ENCODE measurements around the gene PABPN1L.

The PABPN1L gene

DNA sequence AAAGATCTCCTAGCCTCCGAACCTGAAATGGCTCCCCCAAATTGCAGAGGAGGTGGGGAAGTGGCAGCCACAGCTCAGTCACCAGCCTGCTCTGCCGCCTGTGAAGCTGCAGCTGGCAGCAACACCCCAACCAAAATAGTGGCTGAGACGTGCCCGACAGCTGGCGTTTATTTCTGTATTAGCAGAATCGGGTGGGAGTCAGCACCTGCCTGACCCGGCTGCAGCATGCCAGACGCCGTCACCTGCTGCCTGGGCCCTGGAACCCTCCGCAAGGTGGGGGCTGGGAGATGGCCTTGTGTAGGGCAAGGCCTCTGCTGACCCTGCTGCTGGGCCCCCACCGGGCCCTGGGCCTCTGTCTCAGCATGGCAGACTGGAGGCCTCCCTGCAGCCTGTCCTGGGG is 17.5 kb upstream of the PABPN1L start:
- DNase-seq (ENCODE audit: low spot score), result no peak

DNA sequence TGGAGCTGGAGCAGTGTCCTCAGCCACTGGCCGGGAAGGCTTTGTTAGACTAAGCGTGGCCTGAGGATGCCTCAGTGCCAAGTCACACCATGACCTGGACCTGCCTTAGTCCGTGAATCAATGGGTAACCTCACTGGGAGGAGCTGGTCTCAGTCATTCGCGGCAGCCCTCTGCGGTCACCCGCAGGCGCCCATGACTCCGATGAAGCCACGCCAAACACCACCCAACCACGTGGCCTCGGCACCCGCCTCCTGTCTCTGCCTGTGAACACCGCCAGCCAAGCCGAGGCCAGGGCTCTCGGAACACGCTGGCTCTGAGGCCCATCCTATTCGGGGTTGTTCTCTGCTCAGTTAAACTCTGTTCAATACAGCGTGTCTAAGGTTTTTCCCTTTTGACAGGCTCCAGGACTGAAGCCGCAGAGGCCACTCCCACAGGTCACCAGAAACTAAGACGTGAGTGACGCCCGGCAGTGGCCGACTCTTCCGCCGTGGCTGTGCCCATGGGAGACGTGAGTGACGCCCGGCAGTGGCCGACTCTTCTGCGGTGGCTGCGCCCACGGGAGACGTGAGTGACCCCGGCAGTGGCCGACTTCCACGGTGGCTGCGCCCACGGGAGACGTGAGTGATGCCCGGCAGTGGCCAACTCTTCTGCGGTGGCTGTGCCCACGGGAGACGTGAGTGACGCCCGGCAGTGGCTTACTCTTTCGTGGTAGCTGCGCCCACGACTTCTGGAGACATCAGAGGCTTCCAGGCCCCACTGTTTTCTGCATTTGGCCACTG is 16.8 kb upstream of the PABPN1L start:
- DNase-seq (ENCODE audit: low spot score), result no peak

DNA sequence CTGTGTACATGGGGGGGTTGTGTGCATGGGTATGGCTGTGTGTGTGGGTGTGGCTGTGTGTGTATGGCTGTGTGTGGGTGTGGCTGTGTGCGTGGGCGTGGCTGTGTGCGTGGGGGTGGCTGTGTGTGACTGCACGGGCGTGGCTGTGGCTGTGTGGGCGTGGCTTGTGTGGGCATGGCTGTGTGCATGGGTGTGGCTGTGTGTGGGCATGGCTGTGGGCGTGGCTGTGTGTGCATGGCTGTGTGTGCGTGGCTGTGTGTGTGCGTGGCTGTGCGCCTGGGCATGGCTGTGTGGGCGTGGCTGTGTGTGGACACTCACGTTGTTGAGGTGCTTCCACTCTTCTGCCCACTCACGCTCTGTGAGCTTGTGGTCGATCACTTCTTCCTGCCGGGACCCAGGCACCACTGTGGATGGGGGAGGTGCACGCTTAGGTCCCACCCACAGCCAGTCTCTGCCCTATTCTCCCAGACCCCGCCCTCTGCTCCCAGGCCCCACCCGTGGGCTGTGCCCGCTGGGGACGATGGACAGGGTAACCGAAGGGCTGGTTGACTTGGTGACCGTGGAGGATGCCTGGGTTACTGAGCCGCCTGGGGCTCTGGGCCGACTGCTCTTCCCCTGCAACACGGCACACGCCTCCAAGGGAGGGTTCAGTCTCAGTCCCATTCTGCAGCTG is 16.0 kb upstream of the PABPN1L start:
- DNase-seq (ENCODE audit: low spot score), result no peak

DNA sequence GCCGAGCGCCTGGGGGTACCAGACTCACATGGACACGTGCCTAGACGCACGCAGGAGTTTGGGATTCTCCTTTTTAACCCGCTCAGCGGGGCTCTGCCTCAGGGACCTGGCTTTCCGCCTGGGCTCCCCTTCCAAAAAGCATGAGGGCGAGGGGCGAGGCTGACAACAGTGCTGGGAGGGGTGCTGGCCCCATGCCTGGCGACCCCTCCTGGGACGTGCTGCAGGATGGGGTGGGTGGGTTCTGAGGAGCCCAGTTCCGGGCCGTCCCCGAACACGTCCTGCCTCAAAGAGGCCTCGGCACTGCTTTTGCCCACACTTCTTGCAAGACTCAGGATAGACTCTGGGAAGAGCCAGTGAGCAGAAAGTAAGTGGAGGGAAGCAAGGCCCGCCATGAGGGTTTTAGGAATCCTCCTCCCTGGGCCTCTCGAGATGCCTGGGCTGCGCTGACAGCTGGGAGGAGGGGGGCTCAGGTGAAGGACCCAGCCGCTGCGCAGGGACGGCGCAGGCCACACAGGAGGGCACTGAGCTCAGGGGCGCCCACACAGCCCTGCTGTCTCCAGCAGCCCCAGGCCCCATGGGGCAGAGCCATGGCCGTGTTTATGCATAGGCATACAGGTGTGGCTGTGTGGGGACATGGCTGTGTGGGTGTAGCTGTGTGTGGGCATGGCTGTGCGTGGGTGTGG is 15.4 kb upstream of the PABPN1L start:
- DNase-seq (ENCODE audit: low spot score), result no peak

DNA sequence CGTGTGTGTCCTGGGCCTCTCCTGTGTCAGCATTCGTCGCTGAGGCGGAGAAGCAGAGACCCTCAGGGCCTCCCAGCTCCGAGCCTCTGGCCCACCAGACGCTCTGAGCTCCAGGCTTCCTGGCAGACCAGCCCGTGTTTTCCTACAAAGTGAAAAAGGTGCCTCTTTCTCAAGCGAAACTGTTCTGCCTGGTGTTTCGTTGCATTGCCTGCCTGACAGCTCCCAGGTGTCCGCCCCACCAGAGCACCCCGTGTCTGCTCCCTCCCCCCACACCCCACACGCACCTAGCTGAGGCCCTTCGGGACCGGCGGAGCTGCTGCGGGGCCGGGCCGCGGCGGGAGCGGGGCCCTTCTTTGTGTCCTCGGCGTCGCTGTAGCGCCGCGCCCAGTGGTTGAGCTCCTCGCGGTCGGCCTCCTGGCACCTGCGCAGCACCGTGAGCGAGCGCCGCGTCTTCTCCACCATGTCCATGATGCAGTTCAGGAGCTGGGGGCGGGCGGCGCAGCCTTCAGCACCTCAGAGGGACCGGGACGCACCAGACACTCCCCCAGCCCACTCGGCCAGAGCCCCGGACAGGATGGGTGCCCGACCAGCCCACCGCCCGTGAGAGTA is 14.7 kb upstream of the PABPN1L start:
- no peak for DNase-seq (ENCODE audit: low spot score)

DNA sequence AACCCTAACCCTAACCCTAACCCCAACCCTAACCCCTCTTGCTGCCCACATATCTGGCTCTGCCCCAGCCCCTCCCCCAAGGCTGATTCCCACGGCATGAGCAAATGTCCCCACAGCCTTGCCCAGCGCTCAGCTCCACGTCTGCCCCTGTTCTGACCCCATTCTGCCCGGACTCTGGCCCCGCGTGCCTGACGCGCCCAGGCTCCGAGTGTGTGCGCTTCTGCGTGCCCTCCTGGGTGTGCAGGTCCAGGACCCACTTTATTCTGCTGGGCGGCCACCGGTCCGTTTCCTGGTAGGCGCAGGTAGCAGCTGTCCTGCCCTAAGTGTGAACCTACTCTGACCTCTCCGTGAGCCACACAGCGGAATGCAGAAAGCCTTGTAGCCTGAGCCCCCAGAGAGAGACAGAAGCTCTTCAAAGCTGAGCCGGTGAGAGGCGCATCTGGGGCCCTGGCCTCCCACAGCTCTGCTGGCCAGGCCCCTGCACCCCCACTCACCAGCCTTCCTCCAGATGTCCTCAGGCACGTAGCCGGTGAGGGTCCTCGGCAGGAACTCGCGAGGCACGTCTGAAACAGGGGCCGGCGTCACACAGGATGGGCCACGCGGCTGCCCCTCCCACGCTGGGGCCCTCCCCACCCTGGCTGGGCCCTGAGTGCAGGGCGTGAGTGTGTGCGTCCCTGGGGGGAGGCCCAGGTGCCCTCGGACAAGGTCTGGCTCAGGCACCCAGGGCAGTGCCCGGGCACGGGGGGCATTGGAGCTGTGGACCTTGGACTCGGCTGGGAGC is 14.0 kb upstream of the PABPN1L start:
- DNase-seq (ENCODE audit: low spot score), result no peak

DNA sequence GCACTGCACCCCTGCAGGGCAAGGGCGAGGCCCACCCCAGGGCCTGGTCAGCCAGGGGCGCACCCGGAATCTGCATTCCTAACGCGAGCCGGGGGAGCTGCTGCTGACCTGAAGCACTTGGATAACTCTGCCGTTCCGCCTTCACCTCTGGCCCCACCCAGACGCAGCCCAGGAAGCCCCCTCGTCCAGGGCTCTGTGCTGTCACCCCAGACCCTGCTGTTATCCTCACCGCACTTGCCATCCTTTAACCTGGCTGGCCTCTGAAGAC is 13.3 kb upstream of the PABPN1L start:
- no peak for DNase-seq (ENCODE audit: low spot score)

DNA sequence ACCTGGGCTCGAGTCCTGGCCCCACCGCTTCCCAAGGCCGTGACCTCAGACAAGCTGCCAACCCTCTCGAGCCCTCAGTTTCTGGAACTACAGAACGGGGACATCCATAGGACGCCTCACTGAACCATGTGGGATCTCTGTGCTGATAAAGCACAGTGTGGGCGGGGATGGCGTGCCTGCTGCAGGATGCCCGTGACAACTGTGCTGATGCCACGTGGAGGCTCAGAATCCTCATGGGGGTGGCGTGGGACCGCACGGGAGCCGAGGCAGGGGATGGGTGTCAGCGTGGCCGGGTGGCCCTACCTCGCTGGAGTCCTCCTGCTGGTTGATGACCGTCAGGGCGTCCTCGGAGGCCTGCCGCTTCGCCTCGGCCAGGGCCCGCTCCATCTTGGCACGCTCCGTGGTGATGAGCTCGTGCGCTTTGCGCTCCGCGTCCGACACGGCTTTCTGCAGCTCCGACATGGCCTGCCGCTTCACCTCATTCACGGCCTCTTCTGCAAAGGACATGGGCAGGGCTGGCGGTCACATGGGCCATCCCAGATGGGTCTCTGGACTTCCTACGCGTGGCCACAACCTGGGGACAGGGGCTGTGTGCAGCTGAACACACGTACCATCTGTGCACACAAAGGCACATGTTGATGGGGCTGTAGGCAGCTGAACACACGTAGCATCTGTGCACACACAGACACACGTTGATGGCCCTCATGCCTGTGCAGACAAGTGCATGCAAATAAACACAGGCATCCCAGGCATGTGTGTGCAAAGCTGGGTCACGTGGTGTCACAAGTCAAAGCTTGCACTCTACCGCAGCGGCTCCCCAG is 12.7 kb upstream of the PABPN1L start:
- no peak for DNase-seq (ENCODE audit: low spot score)

DNA sequence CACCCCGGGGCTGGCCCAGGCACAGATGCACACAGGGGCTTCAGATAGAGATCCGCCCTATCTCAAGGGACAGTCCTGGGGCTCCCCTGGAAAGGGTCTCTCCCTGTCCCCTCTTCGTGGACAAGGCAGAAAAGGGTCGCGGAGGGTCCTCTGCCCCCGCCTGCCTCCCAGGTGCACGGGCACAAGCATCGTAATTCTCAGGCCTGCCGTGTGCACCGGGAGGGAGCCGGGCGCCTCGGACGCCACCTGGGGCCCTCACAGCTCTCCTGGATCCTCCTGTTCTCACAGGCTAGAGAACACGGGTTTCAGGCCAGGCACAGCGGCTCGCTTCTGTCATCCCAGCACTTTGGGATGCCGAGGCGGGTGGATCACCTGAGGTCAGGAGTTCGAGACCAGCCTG is 11.9 kb upstream of the PABPN1L start:
- DNase-seq (ENCODE audit: low spot score), result no peak

DNA sequence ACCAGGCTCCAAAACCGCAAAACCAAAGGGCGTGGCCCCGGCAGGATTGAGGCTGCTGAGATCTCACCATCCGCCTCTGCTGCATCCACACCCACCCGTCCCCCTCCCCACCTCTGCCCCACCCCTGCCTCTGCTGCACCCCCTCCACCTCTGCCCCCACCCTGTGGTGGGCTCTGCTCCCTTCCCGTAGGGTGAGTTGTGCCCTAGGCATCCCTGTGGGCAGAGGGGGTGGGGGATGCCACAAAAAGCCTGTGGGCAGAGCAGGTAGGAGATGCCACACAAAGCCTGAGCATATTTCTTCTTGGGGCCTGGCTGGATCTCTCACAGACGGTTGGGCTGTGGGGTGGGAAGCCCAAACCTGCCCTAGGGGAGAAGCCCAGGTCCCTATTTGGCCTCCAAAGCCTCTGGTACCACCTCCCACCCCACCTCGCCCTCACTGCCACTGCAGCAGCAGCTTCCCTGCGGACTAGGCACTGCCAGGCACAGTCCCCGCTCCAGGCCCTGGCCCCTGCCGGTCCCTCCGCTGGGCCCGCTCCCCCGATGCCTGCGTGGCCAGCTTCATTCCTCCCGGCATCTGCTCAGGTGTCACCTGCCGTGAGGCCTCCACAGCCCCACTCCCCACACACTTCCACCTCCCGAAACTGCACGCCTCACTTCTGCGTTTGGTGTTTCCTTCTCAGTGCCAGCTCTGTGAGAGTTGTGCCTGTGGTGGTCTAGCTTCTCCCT is 11.3 kb upstream of the PABPN1L start:
- no peak for DNase-seq (ENCODE audit: low spot score)

DNA sequence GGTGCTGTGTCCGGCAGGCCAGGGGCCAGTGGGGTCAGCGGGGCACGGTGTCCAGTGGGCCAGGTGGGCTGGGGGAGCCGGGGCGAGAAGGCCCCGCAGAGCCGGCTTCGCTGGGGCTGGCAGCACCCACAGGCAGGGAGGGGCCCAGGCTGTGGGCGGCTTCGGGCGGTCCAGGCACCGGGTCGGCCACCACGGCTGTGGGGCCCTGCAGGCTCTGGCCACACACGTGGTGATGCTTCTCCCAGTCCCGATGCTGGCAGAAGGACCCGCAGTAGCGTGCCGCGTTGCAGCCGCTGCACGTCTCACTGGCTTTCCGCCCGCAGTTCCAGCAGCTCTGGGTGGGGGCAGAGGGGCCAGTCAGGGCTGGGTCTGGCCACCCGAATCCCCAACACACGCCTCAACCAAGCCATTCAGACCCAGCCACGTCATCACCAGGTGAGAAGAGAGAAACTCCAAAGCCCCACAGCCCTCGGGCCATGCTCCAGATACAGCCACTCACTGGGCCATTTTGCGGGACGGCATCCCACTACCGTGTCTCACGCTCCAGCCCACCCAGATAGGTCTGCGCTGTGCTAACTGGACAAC is 10.6 kb upstream of the PABPN1L start:
- no peak for DNase-seq (ENCODE audit: low spot score)

DNA sequence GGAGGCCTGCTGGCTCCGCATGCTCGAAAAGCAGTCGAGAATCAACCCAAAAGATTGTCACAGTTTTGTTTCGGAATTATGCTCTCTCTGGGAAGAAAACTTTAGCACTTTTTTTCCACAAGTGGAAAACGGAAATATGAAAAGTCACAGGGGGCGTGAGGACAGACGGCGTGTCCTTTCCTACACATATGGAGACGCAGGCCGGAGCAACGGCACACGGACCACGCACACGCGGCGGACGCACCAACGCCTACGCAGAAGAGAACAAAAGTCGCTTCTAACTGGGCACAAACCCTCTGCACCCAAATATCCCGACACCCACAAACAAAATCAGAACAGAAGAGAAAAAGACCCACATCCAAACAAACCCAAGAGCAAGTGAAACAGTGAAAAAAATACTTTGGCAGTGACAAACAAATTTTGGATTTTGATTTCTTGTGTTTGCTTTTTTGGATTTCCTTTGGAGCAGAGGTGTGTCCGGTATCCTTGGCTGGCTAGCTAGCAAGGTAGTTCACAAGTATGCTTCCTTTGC is 9.3 kb upstream of the PABPN1L start:
- DNase-seq (ENCODE audit: low spot score), result no peak

DNA sequence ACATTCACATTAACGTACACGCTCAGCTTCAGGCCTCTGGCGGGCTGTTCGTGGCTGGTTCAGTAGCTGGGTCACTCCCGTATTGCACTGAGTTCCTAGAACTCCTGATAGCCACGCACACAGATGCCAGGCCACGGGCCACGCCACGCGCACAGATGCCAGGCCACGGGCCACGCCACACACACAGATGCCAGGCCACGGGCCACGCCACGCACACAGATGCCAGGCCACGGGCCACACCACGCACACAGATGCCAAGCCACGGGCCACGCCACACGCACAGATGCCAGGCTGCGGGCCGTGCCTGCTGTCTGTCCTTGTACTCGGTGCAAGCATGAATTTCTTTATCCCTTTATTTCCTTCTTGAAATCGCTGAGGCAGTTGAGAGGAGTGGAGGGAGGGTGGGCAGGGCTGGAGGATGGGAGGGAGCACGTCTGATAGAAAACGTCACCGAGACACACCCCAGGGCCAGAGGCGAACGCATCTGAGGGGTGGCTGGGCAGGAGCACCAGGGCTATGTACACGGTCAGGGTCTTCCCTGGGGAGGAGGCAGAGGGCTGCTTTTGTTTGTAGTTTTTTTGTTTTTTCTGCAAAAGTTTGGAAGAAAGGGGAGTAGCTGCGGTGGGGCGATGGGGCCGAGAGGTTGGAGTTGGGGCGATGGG is 8.6 kb upstream of the PABPN1L start:
- DNase-seq (ENCODE audit: low spot score), result no peak

DNA sequence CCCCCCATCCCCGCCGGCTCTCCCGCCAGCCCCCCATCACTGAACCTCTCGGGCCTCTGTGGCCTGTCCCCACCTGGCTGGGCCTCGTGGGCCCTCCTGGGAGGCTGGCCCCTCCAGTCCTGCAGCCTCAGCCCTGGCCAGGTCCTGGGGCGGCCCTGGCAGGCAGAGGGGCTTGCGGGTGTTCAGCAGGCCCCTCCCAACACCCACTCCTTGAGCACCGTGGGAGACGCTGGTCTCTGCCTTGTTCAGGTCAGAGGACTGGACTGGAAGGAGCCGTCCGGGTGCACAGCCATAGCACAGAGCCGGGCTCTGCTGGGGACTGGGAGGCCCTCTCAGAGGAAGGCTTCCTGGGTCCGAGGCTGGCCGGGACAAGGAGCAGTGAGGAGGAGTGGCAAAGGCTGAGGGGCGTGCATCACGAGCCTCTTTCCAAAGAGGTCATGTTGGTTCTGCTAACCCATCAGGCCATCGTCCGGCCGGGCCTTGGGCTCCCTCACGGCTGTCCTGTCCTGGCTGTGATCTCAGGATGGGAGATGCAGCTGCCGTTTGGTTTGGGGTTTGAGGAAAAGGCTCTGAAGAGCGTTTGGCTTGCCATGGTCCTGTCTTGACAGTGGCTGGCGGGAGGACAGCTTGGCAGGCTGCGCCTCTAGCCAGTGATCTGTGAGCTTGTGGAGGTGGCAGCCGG is 6.3 kb upstream of the PABPN1L start:
- no peak for DNase-seq (ENCODE audit: low spot score)

DNA sequence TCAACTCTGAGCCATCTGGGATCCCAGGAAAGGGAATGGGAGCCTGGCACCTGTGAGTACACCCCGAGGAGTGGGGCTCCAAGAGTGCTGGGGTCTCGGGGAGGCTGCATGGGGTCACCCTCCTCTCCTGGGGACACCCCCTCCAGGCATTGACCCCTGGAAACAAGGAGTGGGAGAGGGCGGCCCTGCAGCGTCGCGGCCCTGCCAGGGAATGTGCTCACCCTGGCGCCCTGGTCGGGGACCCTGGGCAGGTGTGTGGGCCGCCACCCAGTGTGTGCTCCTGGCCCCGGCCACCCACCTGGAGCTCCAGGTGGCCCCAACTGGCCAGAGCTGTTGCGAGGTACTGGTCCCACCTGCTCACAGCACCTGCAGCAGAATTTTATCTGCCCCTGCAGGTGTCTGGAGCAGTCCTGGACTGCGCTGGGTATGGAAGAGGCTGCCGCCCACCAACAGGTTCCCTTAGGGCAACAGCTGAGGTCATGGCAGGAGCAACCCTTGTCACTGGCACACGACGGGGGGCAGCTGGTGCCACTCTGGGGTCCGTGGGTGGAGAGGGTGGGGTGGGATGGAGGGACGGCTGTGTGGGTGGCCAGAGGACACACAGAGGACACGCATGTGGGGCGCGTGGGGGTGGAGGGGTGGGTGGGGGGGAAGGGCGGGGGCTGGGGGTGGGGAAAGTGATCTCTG is 5.4 kb upstream of the PABPN1L start:
- DNase-seq (ENCODE audit: low spot score), result no peak

DNA sequence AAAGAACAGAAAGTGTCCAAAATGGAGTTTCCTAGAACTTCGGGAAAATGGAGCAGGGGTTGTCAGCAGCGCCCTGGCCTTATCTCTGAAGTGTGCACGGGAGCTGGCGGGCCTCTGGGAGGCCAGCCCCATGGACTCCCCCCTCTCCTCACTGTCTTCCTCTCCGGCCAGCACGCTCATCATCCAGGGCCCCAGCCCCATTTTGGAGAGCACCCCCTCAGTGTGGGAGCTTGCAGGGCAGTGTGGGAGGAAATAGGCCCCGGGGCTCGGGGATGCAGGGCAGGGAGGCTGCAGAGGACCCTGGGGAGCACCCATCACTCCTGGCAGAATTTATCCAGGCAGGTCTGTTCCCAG is 4.9 kb upstream of the PABPN1L start:
- no peak for DNase-seq (ENCODE audit: low spot score)

DNA sequence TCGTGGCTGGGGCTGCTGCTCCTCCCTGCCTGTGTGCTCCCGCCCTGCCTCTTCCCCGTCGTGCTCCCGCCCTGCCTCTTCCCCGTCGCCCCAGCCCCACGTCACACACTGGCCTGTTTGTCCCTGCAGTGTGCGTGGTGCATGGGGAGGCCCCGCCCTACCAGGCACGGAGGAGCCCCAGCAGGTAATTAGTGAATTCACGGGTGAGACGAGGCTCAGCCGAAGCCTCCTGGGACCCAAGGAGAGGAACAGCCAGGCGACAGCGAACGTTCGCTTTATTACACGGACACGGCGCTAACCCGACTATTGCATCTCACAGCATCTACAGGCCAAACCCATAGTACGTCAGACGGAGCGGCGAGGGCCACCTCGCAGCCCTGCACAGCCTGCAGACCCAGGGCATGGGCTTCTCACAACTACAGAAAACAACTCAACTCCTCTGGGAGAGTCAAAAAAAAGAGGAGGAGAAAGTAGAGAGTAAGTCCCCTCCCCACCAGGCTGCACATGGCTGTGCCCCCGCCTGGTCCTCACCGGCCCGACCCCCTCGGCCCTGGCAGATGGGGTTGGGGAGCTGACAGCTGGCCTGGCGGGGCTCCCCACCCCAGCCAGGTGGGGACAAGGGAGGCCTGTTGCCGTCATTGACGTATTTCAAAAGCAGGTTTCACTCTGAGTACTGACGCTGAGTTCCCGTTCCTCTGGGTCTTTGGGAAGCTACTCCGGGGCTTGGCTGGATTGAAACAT is 4.3 kb upstream of the PABPN1L start:
- no peak for DNase-seq (ENCODE audit: low spot score)

DNA sequence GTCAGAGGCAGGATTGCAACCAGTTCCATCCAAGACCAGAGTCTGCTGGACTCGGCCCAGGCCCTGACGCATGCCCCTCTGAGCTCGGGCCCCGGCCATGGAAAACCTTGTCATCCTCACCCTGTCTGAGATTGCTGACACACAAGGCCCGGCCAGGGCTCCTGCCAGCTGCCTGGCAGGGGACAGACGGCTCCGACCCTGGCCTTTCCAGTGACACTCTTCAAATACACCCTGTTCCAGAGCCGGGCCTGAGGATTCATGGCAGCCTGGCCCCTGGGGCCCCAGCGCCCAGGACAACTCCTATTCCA is 3.2 kb upstream of the PABPN1L start:
- no peak for DNase-seq (ENCODE audit: low spot score)
